Keratinocyte (primary cell): ENCODE results near the gene NCBP1.

Experiments used
- CTCF ChIP-seq, 3 experiments: IDR thresholded peaks in 1 of 3; conservative IDR thresholded peaks in 1 of 3; optimal IDR thresholded peaks in 1 of 3; 2 replicates in 2 of 3; 3 replicates in 1 of 3; pipeline versions ENCODE3 to v1.5.1; 2011; ENCODE audit warnings: low read length in 3 of 3, mild to moderate bottlenecking in 3 of 3, moderate library complexity in 2 of 3, control low read depth in 1 of 3, inconsistent platforms in 1 of 3; ENCODE audit not compliant: insufficient read depth in 2 of 3; ENCODE audit errors: extremely low read depth in 1 of 3
- EZH2 ChIP-seq: IDR thresholded peaks from one replicate; pipeline ENCODE4 v1.6.1; 2012; ENCODE audit warnings: inconsistent platforms, mild to moderate bottlenecking, low read length, moderate library complexity

- TF ChIP-seq CTCF (optimal IDR thresholded peaks at IDR 0.05 in 1 of 3, IDR thresholded peaks at IDR 0.05 in 1 of 3, conservative IDR thresholded peaks at IDR 0.05 in 1 of 3; ENCODE audit: extremely low read depth in 1 of 3, insufficient read depth in 2 of 3, low read length in 3 of 3) (no peak), EZH2 (no peak)
Observed at GRCh38 chr9:97604901-97605645, 28.5 kb upstream of the NCBP1 start.
